Neuron (in vitro differentiated cells): ENCODE data around the gene CES2.

Experiments
- H2AFZ ChIP-seq: one replicate; pipeline ENCODE4 v1.6.1; 2013; ENCODE audit warnings: low read depth, mild to moderate bottlenecking, inconsistent platforms, low read length, moderate library complexity
- H3K27me3 ChIP-seq: one replicate; pipeline ENCODE4 v1.6.1; 2013; ENCODE audit warnings: low read length; ENCODE audit not compliant: insufficient read depth
- H3K36me3 ChIP-seq: one replicate; pipeline ENCODE4 v1.6.1; 2013; ENCODE audit warnings: low read length; ENCODE audit not compliant: insufficient read depth
- H3K4me1 ChIP-seq: one replicate; pipeline ENCODE4 v1.6.1; 2013; ENCODE audit warnings: low read length; ENCODE audit not compliant: insufficient read depth
- H3K4me3 ChIP-seq: 2 replicates; pipeline ENCODE4 v1.5.1; 2013; ENCODE audit warnings: mild to moderate bottlenecking, low read length, moderate library complexity
- H3K9me3 ChIP-seq: one replicate; pipeline ENCODE4 v1.6.1; 2013; ENCODE audit warnings: low read length

CES2 gene

GRCh38 chr16:66905633-66906539 lies 29.4 kb upstream of the CES2 start:
- Histone ChIP-seq H2AFZ (no peak overlapping the region), H3K36me3 (no peaks in the 10 kb centered on the region), H3K4me3 (no peak overlapping the region), H3K27me3 (peaks cover 7% of the 10 kb centered on the region), H3K9me3 (no peaks in the 10 kb centered on the region), H3K4me1 (no peaks in the 10 kb centered on the region)

- peaks cover 7% of the 10 kb centered on the region for H3K27me3 ChIP-seq
- H3K4me1 ChIP-seq: no peaks in the 10 kb centered on the region
- no peak overlapping the region for H2AFZ ChIP-seq
- H3K9me3 ChIP-seq: no peaks in the 10 kb centered on the region
- no peaks in the 10 kb centered on the region for H3K36me3 ChIP-seq
- H3K4me3 ChIP-seq: no peak overlapping the region
These were observed 28.1 kb upstream of the CES2 start for GRCh38 chr16:66906916-66907836.

DNA sequence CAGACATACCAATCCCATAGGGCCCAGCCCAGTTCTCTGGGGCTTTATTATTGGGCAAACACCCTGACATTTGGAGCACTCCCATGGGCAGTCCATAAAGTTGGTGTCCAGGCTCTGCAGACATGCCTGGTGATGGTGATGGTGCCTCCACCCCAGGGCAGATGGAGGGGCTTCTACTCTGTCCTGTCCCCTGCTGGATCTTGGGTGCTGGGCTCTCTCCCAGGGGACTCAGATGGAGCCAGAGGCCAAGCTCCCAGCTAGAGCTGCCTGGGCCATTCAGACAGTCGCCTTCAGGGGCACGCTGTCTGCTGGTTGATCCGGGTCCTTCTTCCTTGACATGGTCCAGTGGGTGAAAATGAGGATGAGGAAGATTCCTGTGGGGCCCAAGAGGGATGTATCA lies 27.2 kb upstream of the CES2 start:
- Histone ChIP-seq H3K4me1 (peaks cover 6% of the 10 kb centered on the region), H3K4me3 (no peak overlapping the region), H2AFZ (no peak overlapping the region), H3K36me3 (no peaks in the 10 kb centered on the region), H3K9me3 (no peaks in the 10 kb centered on the region), H3K27me3 (peaks cover 7% of the 10 kb centered on the region)

DNA sequence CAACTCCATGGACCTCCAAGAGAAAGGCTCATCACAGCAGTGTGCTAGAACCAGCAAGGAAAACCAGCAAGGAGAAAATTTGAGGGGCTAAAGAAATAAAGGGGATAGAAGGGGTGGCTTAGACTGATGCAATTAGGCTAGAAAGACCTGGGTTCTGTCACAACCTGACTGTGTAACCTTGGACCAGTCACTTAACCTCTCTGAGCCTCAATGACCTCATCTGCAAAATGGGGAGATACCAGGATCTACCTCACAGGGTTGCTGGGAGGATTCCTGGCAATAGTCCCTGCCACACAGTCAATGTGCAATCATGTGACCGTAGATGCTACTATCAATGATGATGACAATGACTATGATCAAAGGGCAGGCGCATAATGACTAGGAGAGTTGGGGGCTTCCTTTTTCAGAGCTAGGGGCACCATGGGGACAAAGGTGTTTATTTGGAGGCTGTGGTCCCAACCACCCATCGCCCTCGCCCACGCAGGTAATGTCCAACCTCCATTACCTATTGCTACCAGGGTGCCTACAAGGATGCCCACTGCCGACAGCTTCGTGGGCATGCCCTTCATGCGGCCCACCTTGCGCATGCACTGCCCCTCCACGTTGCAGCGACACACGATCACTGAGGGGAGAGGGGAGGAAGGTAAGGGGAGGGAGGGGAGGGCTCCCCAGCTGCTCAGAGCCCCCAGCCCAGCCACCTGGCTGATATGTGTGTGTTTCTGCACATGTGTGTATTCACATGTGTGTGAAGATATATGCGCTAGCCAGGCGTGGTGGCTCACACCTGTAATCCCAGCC lies 26.4 kb upstream of the CES2 start:
- Histone ChIP-seq H2AFZ (no peak overlapping the region), H3K4me1 (peaks cover 14% of the 10 kb centered on the region), H3K27me3 (peaks cover 7% of the 10 kb centered on the region), H3K9me3 (no peaks in the 10 kb centered on the region), H3K36me3 (no peaks in the 10 kb centered on the region), H3K4me3 (no peak overlapping the region)

GRCh38 chr16:66910175-66910940 lies 25.0 kb upstream of the CES2 start:
- Histone ChIP-seq H3K4me1 (peaks cover 17% of the 10 kb centered on the region), H3K27me3 (peaks cover 7% of the 10 kb centered on the region), H3K36me3 (no peaks in the 10 kb centered on the region), H2AFZ (no peak overlapping the region), H3K9me3 (no peaks in the 10 kb centered on the region), H3K4me3 (no peak overlapping the region)

DNA sequence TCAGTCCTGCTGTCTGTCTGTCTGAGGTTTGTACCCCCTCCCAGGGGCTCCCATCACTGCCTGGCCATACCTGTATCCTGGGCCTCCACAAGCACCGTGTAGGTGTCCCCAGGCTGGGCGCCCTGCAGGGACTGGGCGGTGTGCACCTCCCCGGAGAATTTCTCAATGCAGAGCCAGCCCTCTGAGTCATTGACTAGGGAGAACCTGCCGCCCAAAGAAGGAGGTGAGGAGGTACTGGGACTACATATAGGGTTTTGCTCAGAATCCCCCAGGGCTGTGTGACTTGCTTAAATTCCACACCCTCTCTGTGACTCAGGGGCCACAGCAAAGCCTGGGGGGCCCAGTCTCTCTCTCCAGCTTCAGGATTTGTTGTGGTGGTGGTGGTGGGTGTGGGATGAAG lies 24.2 kb upstream of the CES2 start:
- Histone ChIP-seq H3K4me3 (no peak overlapping the region), H3K4me1 (peaks cover 17% of the 10 kb centered on the region), H3K9me3 (no peaks in the 10 kb centered on the region), H3K36me3 (no peaks in the 10 kb centered on the region), H3K27me3 (peaks cover 7% of the 10 kb centered on the region), H2AFZ (no peak overlapping the region)

DNA sequence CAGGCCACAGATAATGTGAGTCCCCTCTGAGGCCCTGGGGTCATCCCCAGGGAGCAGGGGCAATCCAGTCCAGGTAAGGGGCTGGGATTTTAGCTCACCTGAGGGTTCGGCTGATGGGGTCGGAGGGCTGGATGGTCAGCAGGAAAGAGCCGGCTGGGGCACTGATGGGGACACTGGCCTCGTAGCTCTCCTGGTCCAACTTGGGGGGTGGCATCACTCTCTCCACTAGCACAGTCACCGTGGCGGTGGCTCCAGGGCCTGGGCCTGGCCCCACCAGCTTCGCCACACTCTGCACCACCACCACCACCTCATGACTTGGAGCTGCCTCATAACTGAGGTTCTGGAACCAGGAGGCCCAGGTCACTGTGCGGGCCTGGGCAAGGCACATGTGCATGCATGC lies 23.5 kb upstream of the CES2 start:
- Histone ChIP-seq H3K9me3 (no peaks in the 10 kb centered on the region), H3K27me3 (peaks cover 7% of the 10 kb centered on the region), H3K4me3 (no peak overlapping the region), H3K4me1 (peaks cover 17% of the 10 kb centered on the region), H2AFZ (no peak overlapping the region), H3K36me3 (no peaks in the 10 kb centered on the region)

- Histone ChIP-seq H3K9me3 (no peaks in the 10 kb centered on the region), H3K27me3 (no peaks in the 10 kb centered on the region), H3K4me3 (no peak overlapping the region), H2AFZ (no peak overlapping the region), H3K4me1 (peaks cover 17% of the 10 kb centered on the region), H3K36me3 (no peaks in the 10 kb centered on the region)
These were observed 22.2 kb upstream of the CES2 start for GRCh38 chr16:66913081-66913480.

DNA sequence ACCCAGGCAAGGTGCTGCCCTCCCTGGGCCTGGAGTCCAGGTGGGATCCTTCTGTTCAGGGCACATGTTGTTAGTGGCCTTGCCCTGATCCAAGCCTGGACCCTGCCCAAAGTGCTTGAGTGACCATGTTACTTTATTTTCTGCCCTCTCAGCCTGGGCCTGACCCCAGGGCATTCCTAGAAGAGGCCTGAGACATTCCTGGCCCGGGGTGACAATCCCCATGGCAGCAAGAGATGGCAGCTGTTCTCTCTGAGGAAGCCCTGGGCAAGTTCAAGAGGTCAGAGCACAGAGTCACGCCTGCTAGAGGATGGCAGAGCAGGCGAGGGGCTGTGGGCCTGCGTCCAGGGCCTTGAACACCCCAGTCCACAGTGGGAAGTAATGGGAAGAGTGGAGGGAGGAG lies 21.6 kb upstream of the CES2 start:
- H3K27me3 ChIP-seq: no peaks in the 10 kb centered on the region
- H3K4me1 ChIP-seq: peaks cover 17% of the 10 kb centered on the region
- H3K9me3 ChIP-seq: no peaks in the 10 kb centered on the region
- no peak overlapping the region for H2AFZ ChIP-seq
- no peaks in the 10 kb centered on the region for H3K36me3 ChIP-seq
- no peak overlapping the region for H3K4me3 ChIP-seq

GRCh38 chr16:66914541-66914940 lies 20.8 kb upstream of the CES2 start:
- no peaks in the 10 kb centered on the region for H3K36me3 ChIP-seq
- H3K27me3 ChIP-seq: no peaks in the 10 kb centered on the region
- no peaks in the 10 kb centered on the region for H3K9me3 ChIP-seq
- H3K4me3 ChIP-seq: no peak overlapping the region
- no peak overlapping the region for H2AFZ ChIP-seq
- peaks cover 21% of the 10 kb centered on the region for H3K4me1 ChIP-seq

- Histone ChIP-seq H3K4me1 (peaks cover 26% of the 10 kb centered on the region), H3K9me3 (no peaks in the 10 kb centered on the region), H3K36me3 (no peaks in the 10 kb centered on the region), H3K27me3 (no peaks in the 10 kb centered on the region), H2AFZ (no peak overlapping the region), H3K4me3 (no peak overlapping the region)
These were observed 20.3 kb upstream of the CES2 start for GRCh38 chr16:66915041-66915440.

DNA sequence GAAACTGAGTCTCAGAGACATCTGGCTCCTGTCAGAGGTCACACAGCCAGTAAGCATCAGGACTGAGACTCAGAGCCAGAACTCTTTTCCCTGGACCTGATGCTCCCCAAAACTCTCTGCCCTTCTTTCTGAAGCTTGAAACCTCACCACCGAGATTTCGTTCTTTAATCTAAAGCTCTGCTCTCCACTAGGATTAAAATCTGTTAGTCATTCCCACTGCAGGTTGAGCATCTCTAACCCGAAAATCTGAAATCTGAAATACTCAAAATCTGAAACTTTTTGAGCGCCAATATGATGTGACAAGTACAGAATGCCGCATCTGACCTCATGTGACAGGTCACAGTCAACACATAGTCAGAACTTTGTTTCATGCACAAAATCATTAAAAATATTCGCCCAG lies 18.8 kb upstream of the CES2 start:
- Histone ChIP-seq H3K36me3 (no peaks in the 10 kb centered on the region), H3K27me3 (no peaks in the 10 kb centered on the region), H3K9me3 (no peaks in the 10 kb centered on the region), H3K4me1 (peaks cover 30% of the 10 kb centered on the region), H2AFZ (no peak overlapping the region), H3K4me3 (no peak overlapping the region)
